ENCODE results near the gene MGP.

DNA sequence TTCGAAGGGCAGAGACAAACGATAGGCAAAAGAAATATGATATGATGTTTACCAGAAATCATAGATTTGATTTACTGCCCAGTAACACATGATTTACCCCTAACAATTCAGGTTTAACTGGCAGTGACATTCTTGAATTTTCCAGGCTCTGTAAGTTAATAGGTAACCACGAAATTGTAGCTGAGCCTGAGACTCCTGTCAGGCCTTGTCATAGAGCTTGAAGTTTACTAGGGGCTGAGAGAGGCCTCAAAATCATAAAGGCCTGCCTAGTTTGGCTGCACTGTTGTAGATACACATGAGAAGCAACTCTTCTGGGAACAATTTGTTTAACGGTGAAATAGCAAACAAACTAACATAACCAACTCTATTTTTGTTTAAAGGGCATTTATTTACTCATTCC, 49.4 kb upstream of the MGP start:
- TF ChIP-seq, protein P1, sequence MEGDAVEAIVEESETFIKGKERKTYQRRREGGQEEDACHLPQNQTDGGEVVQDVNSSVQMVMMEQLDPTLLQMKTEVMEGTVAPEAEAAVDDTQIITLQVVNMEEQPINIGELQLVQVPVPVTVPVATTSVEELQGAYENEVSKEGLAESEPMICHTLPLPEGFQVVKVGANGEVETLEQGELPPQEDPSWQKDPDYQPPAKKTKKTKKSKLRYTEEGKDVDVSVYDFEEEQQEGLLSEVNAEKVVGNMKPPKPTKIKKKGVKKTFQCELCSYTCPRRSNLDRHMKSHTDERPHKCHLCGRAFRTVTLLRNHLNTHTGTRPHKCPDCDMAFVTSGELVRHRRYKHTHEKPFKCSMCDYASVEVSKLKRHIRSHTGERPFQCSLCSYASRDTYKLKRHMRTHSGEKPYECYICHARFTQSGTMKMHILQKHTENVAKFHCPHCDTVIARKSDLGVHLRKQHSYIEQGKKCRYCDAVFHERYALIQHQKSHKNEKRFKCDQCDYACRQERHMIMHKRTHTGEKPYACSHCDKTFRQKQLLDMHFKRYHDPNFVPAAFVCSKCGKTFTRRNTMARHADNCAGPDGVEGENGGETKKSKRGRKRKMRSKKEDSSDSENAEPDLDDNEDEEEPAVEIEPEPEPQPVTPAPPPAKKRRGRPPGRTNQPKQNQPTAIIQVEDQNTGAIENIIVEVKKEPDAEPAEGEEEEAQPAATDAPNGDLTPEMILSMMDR (IDR thresholded peaks at IDR 0.05; ENCODE audit: poor library complexity) = no peak
- TF ChIP-seq EZH2 (IDR thresholded peaks at IDR 0.05; ENCODE audit: borderline replicate concordance) = no peak
- TF ChIP-seq EZH2phosphoT487 (IDR thresholded peaks at IDR 0.05; ENCODE audit: low read depth, severe bottlenecking, unreplicated experiment) = no peak

Data from hepatocyte (in vitro differentiated cells).